Panc1 (cell line): ENCODE measurements around the gene DDX10. TPM values are rescaled to one million over a fixed set of nuclear protein-coding genes. Genes with fewer than 3 reads are reported as not detected.

Experiments used
- ATAC-seq: fragments of 200-7000 bp; cut with Tn5 transposase; 2 replicates; pipeline ENCODE4 v1.9.1; 2020; ENCODE audit warnings: mild to moderate bottlenecking, moderate library complexity
- BruUV-seq: library from RNA; stranded (reverse); fragments of 400-500 nt; replicated peaks from 2 replicates; lab custom pipeline; 2021; lab: Mats Ljungman, UMichigan
- CTCF ChIA-PET: fragments of 300-600 bp; sonication (Branson Sonifier 250); formaldehyde crosslinking; loops from one replicate; lab custom pipeline; 2022; ENCODE audit warnings: antibody characterized with exemption; lab: Charles Lee
- POLR2A ChIA-PET: fragments of 300-600 bp; sonication (Branson Sonifier 250); formaldehyde crosslinking; loops from one replicate; lab custom pipeline; 2022; ENCODE audit warnings: antibody characterized with exemption; lab: Charles Lee
- DNase-seq: peaks from one replicate; pipeline ENCODE4 v3.0.0-alpha.2; 2010; ENCODE audit warnings: low read depth, low spot score
- H3K27ac ChIP-seq: 2 replicates; pipeline ENCODE4 v1.5.1; 2011; ENCODE audit warnings: mild to moderate bottlenecking, low read length, inconsistent platforms
- H3K27me3 ChIP-seq: fragments of 200-500 bp; sonication (Bioruptor generic); 2 replicates; pipeline ENCODE4 v1.6.0; 2014; ENCODE audit warnings: low read length, inconsistent platforms; ENCODE audit not compliant: control insufficient read depth, insufficient read depth
- H3K36me3 ChIP-seq: fragments of 200-500 bp; sonication (Bioruptor generic); 2 replicates; pipeline ENCODE4 v1.5.1; 2014; ENCODE audit warnings: inconsistent platforms, mild to moderate bottlenecking, low read length, moderate library complexity; ENCODE audit not compliant: control insufficient read depth, insufficient read depth
- H3K4me1 ChIP-seq: 2 replicates; pipeline ENCODE4 v1.5.1; 2011; ENCODE audit warnings: inconsistent platforms, mild to moderate bottlenecking, low read length, moderate library complexity; ENCODE audit not compliant: control insufficient read depth, insufficient read depth
- H3K4me3 ChIP-seq, 2 experiments: 2 replicates each; pipeline ENCODE4 v1.5.1; 2011 to 2012; ENCODE audit warnings: low read depth in 2 of 2, low read length in 2 of 2, mild to moderate bottlenecking in 2 of 2, inconsistent platforms in 1 of 2, moderate library complexity in 1 of 2
- H3K9me3 ChIP-seq: fragments of 200-500 bp; sonication (Bioruptor generic); 2 replicates; pipeline ENCODE4 v1.5.1; 2014; ENCODE audit warnings: low read depth, mild to moderate bottlenecking, inconsistent platforms, low read length, moderate library complexity; ENCODE audit not compliant: control insufficient read depth, insufficient read depth
- CTCF ChIP-seq: fragments of 450-650 bp; IDR thresholded peaks from 2 replicates; pipeline ENCODE4 v1.5.1; 2017; ENCODE audit warnings: mild to moderate bottlenecking
- POLR2AphosphoS5 ChIP-seq: IDR thresholded peaks from 2 replicates; pipeline ENCODE4 v1.6.1; 2012; ENCODE audit warnings: mild to moderate bottlenecking, low read depth, low read length, moderate library complexity
- REST ChIP-seq, 2 experiments: IDR thresholded peaks; 2 replicates each; pipeline ENCODE4 v1.6.1; 2011 to 2012; ENCODE audit warnings: low read depth in 2 of 2, control low read depth in 1 of 2, low read length in 1 of 2, mild to moderate bottlenecking in 1 of 2, moderate library complexity in 1 of 2; ENCODE audit not compliant: insufficient read depth in 1 of 2
- SIN3A ChIP-seq: IDR thresholded peaks from 2 replicates; pipeline ENCODE4 v1.6.1; 2012; ENCODE audit warnings: low read depth, mild to moderate bottlenecking, low read length, moderate library complexity, borderline replicate concordance; ENCODE audit not compliant: insufficient read depth
- TCF7L2 ChIP-seq: IDR thresholded peaks from 2 replicates; pipeline ENCODE4 v1.6.1; 2011; ENCODE audit warnings: mild to moderate bottlenecking, low read depth, low read length, inconsistent platforms
- in situ Hi-C: cut with HindIII; loops from 2 replicates; pipeline ENCODE4 v1.10.0; 2016; ENCODE audit warnings: low sequenced_read_pairs, low pct_unique_long_range_greater_than_20kb
- intact Hi-C: fragments of 100-400 bp; cut with micrococcal nuclease; formaldehyde crosslinking; loops from one replicate; pipeline ENCODE4 v1.10.0; 2022; ENCODE audit not compliant: unreplicated experiment
- total RNA-seq: library from RNA; stranded (reverse); gene quantifications from one replicate; pipeline ENCODE4 v1.2.1, GENCODE V29; 2021; ENCODE audit not compliant: unreplicated experiment

DDX10 gene
- total RNA-seq, 1 experiment from 2014 or later = 48.8 TPM

GRCh38 chr11:108921211-108921610 is 256.3 kb downstream of the DDX10 start:
- H3K27me3 ChIP-seq = no peaks in the 10 kb centered on the region
- TF ChIP-seq REST (IDR thresholded peaks at IDR 0.05; ENCODE audit: insufficient read depth in 1 of 2, low read depth in 2 of 2, low read length in 1 of 2) (no peak), SIN3A (no peak), TCF7L2 (no peak)
- H3K9me3 ChIP-seq = no peaks in the 10 kb centered on the region
- in situ Hi-C loops = no loop called here
- ChIA-PET POLR2A (no interaction called here), CTCF (no interaction called here)
- no TSS peak for BruUV-seq
- no peaks in the 10 kb centered on the region for H3K36me3 ChIP-seq
- intact Hi-C loops = no loop called here
- H3K27ac ChIP-seq = no peak overlapping the region
- no peaks in the 10 kb centered on the region for H3K4me1 ChIP-seq
- no peak for DNase-seq
- ATAC-seq = no peak
- H3K4me3 ChIP-seq = no peak overlapping the region

- Histone ChIP-seq H3K4me1 (no peaks in the 10 kb centered on the region), H3K27me3 (no peaks in the 10 kb centered on the region), H3K9me3 (no peaks in the 10 kb centered on the region), H3K27ac (no peak overlapping the region), H3K36me3 (no peaks in the 10 kb centered on the region), H3K4me3 (no peak overlapping the region)
- TF ChIP-seq SIN3A = no peak
- no peak for TF ChIP-seq CTCF
- no peak for TF ChIP-seq REST (IDR thresholded peaks at IDR 0.05; ENCODE audit: insufficient read depth in 1 of 2, low read depth in 2 of 2, low read length in 1 of 2)
- TF ChIP-seq TCF7L2 = no peak
- TF ChIP-seq POLR2AphosphoS5 = no peak
- DNase-seq (no peak), ATAC-seq (no peak)
- intact Hi-C loops (no loop called here), in situ Hi-C loops (no loop called here)
- POLR2A ChIA-PET = no interaction called here
- BruUV-seq = no TSS peak
- CTCF ChIA-PET = no interaction called here
Observed at GRCh38 chr11:108922241-108922640, 257.4 kb downstream of the DDX10 start.
